ENCODE data around the gene ARID4B.

Gene ARID4B

DNA sequence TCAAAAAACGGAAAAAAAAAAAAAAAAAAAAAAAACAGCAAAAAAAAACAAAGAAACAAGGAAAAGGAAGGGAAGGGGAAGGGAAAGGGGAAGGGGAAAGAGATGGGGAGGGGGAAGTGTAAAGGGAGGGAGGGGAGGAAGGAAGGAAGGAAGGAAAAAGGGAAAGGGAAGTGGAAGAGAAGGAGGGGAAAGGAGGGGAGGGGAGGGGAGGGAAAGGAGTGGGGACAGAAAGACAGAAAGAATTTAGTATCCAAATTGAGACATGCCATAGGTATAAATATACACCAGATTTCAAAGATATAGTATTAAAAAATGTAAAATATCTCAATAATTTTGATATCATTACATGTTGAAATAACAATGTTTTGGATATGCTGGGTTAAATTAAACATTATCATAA is 25.8 kb downstream of the ARID4B start:
- H3K4me3 ChIP-seq (ENCODE audit: low read depth, low read length), result no peak overlapping the region
- TF ChIP-seq, protein P1, sequence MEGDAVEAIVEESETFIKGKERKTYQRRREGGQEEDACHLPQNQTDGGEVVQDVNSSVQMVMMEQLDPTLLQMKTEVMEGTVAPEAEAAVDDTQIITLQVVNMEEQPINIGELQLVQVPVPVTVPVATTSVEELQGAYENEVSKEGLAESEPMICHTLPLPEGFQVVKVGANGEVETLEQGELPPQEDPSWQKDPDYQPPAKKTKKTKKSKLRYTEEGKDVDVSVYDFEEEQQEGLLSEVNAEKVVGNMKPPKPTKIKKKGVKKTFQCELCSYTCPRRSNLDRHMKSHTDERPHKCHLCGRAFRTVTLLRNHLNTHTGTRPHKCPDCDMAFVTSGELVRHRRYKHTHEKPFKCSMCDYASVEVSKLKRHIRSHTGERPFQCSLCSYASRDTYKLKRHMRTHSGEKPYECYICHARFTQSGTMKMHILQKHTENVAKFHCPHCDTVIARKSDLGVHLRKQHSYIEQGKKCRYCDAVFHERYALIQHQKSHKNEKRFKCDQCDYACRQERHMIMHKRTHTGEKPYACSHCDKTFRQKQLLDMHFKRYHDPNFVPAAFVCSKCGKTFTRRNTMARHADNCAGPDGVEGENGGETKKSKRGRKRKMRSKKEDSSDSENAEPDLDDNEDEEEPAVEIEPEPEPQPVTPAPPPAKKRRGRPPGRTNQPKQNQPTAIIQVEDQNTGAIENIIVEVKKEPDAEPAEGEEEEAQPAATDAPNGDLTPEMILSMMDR (IDR thresholded peaks at IDR 0.05; ENCODE audit: low read depth, low read length), result no peak

- H3K4me3 ChIP-seq (ENCODE audit: low read depth, low read length), result no peak overlapping the region
- TF ChIP-seq, protein P1 (IDR thresholded peaks at IDR 0.05; ENCODE audit: low read depth, low read length), result no peak
These were observed 28.7 kb downstream of the ARID4B start for GRCh38 chr1:235299169-235299858.

GRCh38 chr1:235298758-235299157 is 29.2 kb downstream of the ARID4B start:
- no peak overlapping the region for H3K4me3 ChIP-seq (ENCODE audit: low read depth, low read length)
- TF ChIP-seq, protein P1 (IDR thresholded peaks at IDR 0.05; ENCODE audit: low read depth, low read length), result no peak

GRCh38 chr1:235297579-235297978 is 30.4 kb downstream of the ARID4B start:
- TF ChIP-seq, protein P1 (IDR thresholded peaks at IDR 0.05; ENCODE audit: low read depth, low read length), result no peak
- no peak overlapping the region for H3K4me3 ChIP-seq (ENCODE audit: low read depth, low read length)

GRCh38 chr1:235296729-235297128 is 31.2 kb downstream of the ARID4B start:
- TF ChIP-seq, protein P1 (IDR thresholded peaks at IDR 0.05; ENCODE audit: low read depth, low read length), result no peak

GRCh38 chr1:235295902-235296350 is 32.1 kb downstream of the ARID4B start:
- H3K4me3 ChIP-seq (ENCODE audit: low read depth, low read length), result no peak overlapping the region
- TF ChIP-seq, protein P1 (IDR thresholded peaks at IDR 0.05; ENCODE audit: low read depth, low read length), result no peak

More at GRCh38 chr1:235296729-235297128, 31.2 kb downstream of the ARID4B start:
- H3K4me3 ChIP-seq (ENCODE audit: low read depth, low read length), result no peak overlapping the region

GRCh38 chr1:235293322-235293942 is 34.5 kb downstream of the ARID4B start:
- no peak overlapping the region for H3K4me3 ChIP-seq (ENCODE audit: low read depth, low read length)
- TF ChIP-seq, protein P1 (IDR thresholded peaks at IDR 0.05; ENCODE audit: low read depth, low read length), result no peak

All from WI38 (cell line).